Psoas muscle (tissue), 8 donors: ENCODE data around the gene PIEZO1. TPM values are rescaled to one million over a fixed set of nuclear protein-coding genes. Genes with fewer than 3 reads are reported as not detected.
A peak's percentile ranks its signal among the peaks of the same experiment; 100 is the strongest.

Experiments used
- ATAC-seq, 4 donors: fragments of 200-7000 bp; cut with Tn5 transposase; one replicate each; pipeline ENCODE4 v1.9.1; 2020; ENCODE audit warnings: moderate library complexity in 3 of 4, mild to moderate bottlenecking in 2 of 4
- DNase-seq, 2 donors: peaks; one replicate each; pipeline ENCODE4 v3.0.0-alpha.2; 2020
- H3K27ac ChIP-seq: fragments of 200-600 bp; one replicate; pipeline ENCODE4 v1.8.0; 2022
- H3K27me3 ChIP-seq, 3 donors: fragments of 200-600 bp in 1 of 3; one replicate each; pipeline versions ENCODE4 v1.6.1 to v1.8.0; 2013 to 2022; ENCODE audit warnings: low read length in 2 of 3, mild to moderate bottlenecking in 2 of 3, moderate library complexity in 1 of 3; ENCODE audit not compliant: insufficient read depth in 3 of 3
- H3K36me3 ChIP-seq, 2 donors: fragments of 200-600 bp in 1 of 2; one replicate each; pipeline versions ENCODE4 v1.6.1 to v1.8.0; 2013 to 2022; ENCODE audit warnings: low read depth in 1 of 2, mild to moderate bottlenecking in 1 of 2, moderate library complexity in 1 of 2; ENCODE audit not compliant: insufficient read depth in 1 of 2
- H3K4me1 ChIP-seq: fragments of 200-600 bp; one replicate; pipeline ENCODE4 v1.8.0; 2022
- H3K4me3 ChIP-seq: fragments of 200-600 bp; one replicate; pipeline ENCODE4 v1.8.0; 2022; ENCODE audit warnings: mild to moderate bottlenecking
- H3K9me3 ChIP-seq: fragments of 200-600 bp; one replicate; pipeline ENCODE4 v1.8.0; 2022
- CTCF ChIP-seq: fragments of 200-600 bp; IDR thresholded peaks from one replicate; pipeline ENCODE4 v1.8.0; 2022; ENCODE audit warnings: antibody characterized with exemption
- WGBS, 3 donors: extraction: QIAGEN DNeasy Blood & Tissue Kit; methylation state at CpG; one replicate each; pipeline versions ENCODE4 v1.1.6 to v1.1.7; 2013; 5-methylcytosine and 5-hydroxymethylcytosine counted together
- intact Hi-C, 2 donors: fragments of 100-400 bp; cut with DNase I; formaldehyde crosslinking; loops; one replicate each; pipeline versions ENCODE4 v1.11.0 to v1.14.2; 2022
- polyA plus RNA-seq, 3 donors: library from polyadenylated mRNA; stranded (reverse); fragments of 200-250 nt; gene quantifications; one replicate each; pipeline ENCODE4 v1.2.3, GENCODE V29; 2013
- total RNA-seq, 4 donors: library from RNA; stranded (reverse); fragmentation: NEBNext Ultra II Directional in 2 of 4; extraction: Animal tissue kit (Norgen Biotek cat#: 25700) in 2 of 4; gene quantifications; one replicate each; pipeline versions ENCODE4 v1.2.1 to v1.2.4, GENCODE V29; 2021 to 2023
- donor health status: healthy with polysubstance abuse.
- donor health status: DM: no; HTN: no; CAD: no; lungs with moderate emphysema.
- donor health status: Bipolar disorder and iron deficiency.
- donor health status: healthy.
- donor health status: DM: yes; HTN: yes; CAD: no.
- donor health status: DM: no; HTN: no; CAD: no.
- donor health status: DM: no; HTN: no; CAD: no.
- donor health status: DM: yes; HTN: yes; CAD: no.

The PIEZO1 gene
- total and polyA plus RNA-seq, 7 donors, result 7.2 to 26.8 (median 10.2) TPM

GRCh38 chr16:88696441-88696840, 88.6 kb downstream of the PIEZO1 start:
- no peak overlapping the region for H3K4me3 ChIP-seq
- no peaks in the 10 kb centered on the region for H3K9me3 ChIP-seq
- DNase-seq (no peak), ATAC-seq (no peak)
- intact Hi-C loops, result no loop called here
- H3K27me3 ChIP-seq, result no peaks in the 10 kb centered on the region
- peaks cover 12% of the 10 kb centered on the region for H3K4me1 ChIP-seq
- TF ChIP-seq CTCF, result no peak
- WGBS, 3 donors, result 86 to 88% (median 87%) methylated on average over 14 of the region's 14 CpGs
- peaks cover 3 to 50% of the 10 kb centered on the region in 2 donors for H3K36me3 ChIP-seq
- peak overlapping the region; percentile 79 for H3K27ac ChIP-seq

- intact Hi-C loops, result no loop called here
- no peaks in the 10 kb centered on the region for H3K9me3 ChIP-seq
- H3K4me3 ChIP-seq, result no peak overlapping the region
- WGBS, 3 donors, result 51 to 67% (median 56%) methylated on average over 7 of the region's 7 CpGs
- peaks cover 12% of the 10 kb centered on the region for H3K4me1 ChIP-seq
- peak overlapping the region; percentile 79 for H3K27ac ChIP-seq
- DNase-seq, result peak in 1 of 2 donors; percentile 83
- TF ChIP-seq CTCF, result no peak
- H3K27me3 ChIP-seq, result no peaks in the 10 kb centered on the region
- H3K36me3 ChIP-seq, result peaks cover 3 to 47% of the 10 kb centered on the region in 2 donors
- ATAC-seq, result peak; percentile 64 to 91 (median 84)
Observed at GRCh38 chr16:88695753-88696152, 89.3 kb downstream of the PIEZO1 start.

- Histone ChIP-seq H3K27ac (peak overlapping the region; percentile 79), H3K9me3 (no peaks in the 10 kb centered on the region), H3K27me3 (no peaks in the 10 kb centered on the region), H3K36me3 (peaks cover 3 to 43% of the 10 kb centered on the region in 2 donors), H3K4me3 (no peak overlapping the region), H3K4me1 (peaks cover 12% of the 10 kb centered on the region)
- no peak for TF ChIP-seq CTCF
- no peak for DNase-seq
- 55 to 67% (median 55%) methylated on average over 15 of the region's 15 CpGs for WGBS, 3 donors
- intact Hi-C loops, result no loop called here
- ATAC-seq, result peak; percentile 15 to 49 (median 29)
Observed at GRCh38 chr16:88695218-88695617, 89.8 kb downstream of the PIEZO1 start.

- ATAC-seq (no peak), DNase-seq (no peak)
- Histone ChIP-seq H3K4me3 (no peak overlapping the region), H3K9me3 (no peaks in the 10 kb centered on the region), H3K27ac (no peak overlapping the region), H3K27me3 (no peaks in the 10 kb centered on the region), H3K4me1 (peaks cover 12% of the 10 kb centered on the region), H3K36me3 (peaks cover 3 to 35% of the 10 kb centered on the region in 2 donors)
- no peak for TF ChIP-seq CTCF
- intact Hi-C loops, result no loop called here
- 84 to 92% (median 92%) methylated on average over 37 of the region's 37 CpGs for WGBS, 3 donors
Observed at GRCh38 chr16:88694221-88695087, 90.6 kb downstream of the PIEZO1 start.
